Epithelial cell of proximal tubule (primary cell): ENCODE results near the gene DBN1. TPM values are rescaled to one million over a fixed set of nuclear protein-coding genes. Genes with fewer than 3 reads are reported as not detected.

Experiments used
- DNase-seq: peaks from one replicate; pipeline ENCODE4 v3.0.0-alpha.2; 2011; ENCODE audit warnings: low read depth
- H3K4me3 ChIP-seq: 2 replicates; pipeline ENCODE4 v1.5.1; 2011; ENCODE audit warnings: low read depth, mild to moderate bottlenecking, low read length
- CTCF ChIP-seq: conservative IDR thresholded peaks from 2 replicates; pipeline ENCODE4 v1.5.1; 2012; ENCODE audit warnings: low read depth, mild to moderate bottlenecking, low read length
- total RNA-seq: library from RNA; depleted of rRNA; stranded (reverse); fragments of >200 nt; gene quantifications from 2 replicates; pipeline ENCODE4 v1.2.3, GENCODE V29; 2015

Gene DBN1
- total RNA-seq, 1 donor from 2014 or later = 471 TPM

DNA sequence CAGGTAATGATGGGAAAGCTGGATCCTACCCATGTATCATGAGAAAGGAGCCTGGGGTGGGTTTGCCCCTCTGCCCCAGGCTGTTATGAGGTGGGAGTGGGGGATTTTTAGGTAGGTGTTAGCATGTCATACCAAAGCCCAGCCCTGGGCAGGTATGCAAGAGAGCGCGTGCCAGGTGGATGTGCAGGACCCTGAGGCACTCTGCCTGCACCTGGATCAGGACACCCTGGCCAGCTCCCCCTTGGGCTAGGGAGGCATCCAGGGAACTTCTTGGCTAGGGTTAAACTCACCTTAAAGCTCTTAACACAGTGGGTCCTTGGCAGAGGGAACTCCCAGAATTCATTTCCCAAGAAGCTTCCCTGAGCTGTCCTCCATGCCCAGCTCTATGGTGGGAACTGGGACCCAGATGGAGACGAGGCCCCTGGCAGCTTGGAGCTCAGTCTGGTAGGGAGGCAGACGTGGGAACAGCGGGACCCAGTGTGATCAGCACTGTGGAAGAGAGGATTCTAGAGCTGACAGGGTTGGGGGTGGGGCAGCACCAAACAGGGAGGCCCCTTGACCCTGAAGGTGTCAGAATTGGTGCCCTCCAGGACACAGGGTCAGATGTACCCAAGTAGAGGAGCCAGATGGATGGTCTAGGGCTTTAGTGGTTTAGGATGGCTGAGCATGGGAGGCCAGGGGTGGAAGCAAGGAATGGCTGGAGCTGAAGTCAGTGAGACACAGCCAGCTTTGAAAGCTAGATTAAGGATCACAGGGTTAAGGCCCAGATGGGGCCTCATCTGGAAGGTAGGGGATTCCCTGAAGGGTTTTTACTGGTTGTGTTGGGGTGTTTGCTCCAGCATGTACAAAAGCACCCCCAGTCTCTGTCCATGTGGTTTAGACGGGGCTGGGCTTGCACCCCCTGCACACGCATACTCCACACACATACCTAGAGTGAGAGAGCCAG, 29.1 kb downstream of the DBN1 start:
- H3K4me3 ChIP-seq = no peak overlapping the region
- no peak for DNase-seq

GRCh38 chr5:177443144-177443983, 30.1 kb downstream of the DBN1 start:
- no peak for DNase-seq
- H3K4me3 ChIP-seq = no peak overlapping the region
- TF ChIP-seq CTCF = no peak

More for the DNA sequence above, 29.1 kb downstream of the DBN1 start:
- TF ChIP-seq CTCF = no peak

- no peak for TF ChIP-seq CTCF
Observed at GRCh38 chr5:177442066-177442826, 31.2 kb downstream of the DBN1 start.

DNA sequence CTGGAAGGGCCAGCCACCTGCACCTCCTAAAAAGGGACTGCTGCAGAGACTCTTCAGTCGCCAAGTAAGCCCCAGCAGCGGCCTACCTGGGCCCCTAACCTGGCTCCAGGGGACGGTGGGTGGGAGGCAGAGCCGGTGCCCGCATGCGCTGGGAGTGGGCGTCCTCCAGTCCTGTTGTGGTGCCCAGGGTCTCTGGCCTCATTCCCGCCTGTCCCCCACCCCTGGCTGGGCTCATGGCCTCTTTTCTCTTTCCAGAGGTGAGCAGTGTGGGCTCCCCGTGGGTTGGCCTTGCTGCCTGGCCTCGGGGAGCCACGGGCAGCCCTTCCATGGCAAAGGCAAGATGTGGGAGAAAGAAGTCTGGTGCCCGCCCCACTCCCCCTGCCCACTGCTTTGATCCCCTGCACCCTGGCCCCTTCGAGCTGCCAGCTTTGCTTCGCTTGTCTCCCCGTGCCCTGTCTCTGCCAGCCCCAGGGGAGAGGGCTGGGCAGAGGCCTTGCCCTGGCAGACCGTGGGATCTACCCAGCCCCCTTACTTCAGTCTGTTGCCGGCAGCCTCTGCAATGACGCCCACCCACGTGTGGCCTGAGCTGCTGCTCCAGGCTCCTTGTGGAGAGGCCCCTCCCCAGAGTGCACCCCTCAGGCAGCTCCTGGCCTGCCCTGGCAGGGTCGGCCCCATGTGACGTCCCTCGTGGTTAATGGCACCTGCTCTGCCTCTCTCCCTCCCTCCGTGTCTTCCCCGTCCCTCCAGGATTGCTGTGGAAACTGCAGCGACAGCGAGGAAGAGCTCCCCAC, 32.2 kb downstream of the DBN1 start:
- TF ChIP-seq CTCF = no peak
- no peak overlapping the region for H3K4me3 ChIP-seq
- no peak for DNase-seq

More at GRCh38 chr5:177442066-177442826, 31.2 kb downstream of the DBN1 start:
- DNase-seq = no peak
- H3K4me3 ChIP-seq = no peak overlapping the region

GRCh38 chr5:177440211-177440989, 33.0 kb downstream of the DBN1 start:
- H3K4me3 ChIP-seq = no peak overlapping the region
- no peak for DNase-seq
- TF ChIP-seq CTCF = no peak
